ENCODE results near the gene CMIP. TPM values are rescaled to one million over a fixed set of nuclear protein-coding genes. Genes with fewer than 3 reads are reported as not detected.

CMIP gene
- polyA plus RNA-seq, 3 donors from 2014 or later: 0.53 to 1.7 TPM; not detected in 1

DNA sequence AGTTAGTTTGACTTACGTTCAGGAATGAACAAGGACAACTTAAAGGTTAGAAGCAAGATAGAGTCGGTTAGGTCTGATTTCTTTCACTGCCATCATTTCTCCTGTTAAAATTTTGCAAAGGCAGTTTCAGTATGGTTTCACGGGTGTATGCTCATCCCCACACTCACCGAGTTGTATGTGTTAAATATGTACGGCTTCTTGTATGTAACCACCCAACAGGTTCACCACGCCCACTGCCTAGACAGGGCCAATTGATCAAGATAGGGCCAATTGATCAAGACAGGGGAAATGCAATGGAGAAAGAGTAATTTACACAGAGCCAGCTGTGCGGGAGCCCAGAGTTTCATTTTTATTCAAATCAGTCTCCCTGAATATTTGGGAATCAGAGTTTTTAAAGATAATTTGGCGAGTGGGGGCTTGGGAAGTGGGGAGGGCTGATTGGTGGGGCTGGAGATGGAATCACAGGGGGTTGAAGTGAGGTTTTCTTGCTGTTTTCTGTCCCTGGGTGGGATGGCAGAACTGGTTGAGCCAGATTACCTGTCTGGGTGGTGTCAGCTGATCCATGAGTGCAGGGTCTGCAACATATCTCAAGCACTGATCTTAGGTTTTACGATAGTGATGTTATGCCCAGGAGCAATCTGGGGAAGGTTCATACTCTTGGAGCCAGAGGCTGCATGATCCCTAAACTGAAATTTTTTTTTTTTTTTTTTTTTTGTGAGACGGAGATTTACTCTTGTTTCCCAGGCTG is 272.0 kb downstream of the CMIP start:
- no peak for DNase-seq
- Mint-ChIP-seq H3K36me3 (peaks cover 0 to 2% (median 1%) of the 10 kb centered on the region in 3 donors), H3K4me3 (peak overlapping the region; percentile 2 to 69 (median 13)), H3K9me3 (no peaks in the 10 kb centered on the region), H3K4me1 (peaks cover 50 to 51% of the 10 kb centered on the region in 2 donors), H3K27ac (peak overlapping the region; percentile 36 to 85 (median 68)), H3K27me3 (ENCODE audit: low read depth in 3 of 3) (peaks cover 5 to 8% (median 6%) of the 10 kb centered on the region in 3 donors)

DNA sequence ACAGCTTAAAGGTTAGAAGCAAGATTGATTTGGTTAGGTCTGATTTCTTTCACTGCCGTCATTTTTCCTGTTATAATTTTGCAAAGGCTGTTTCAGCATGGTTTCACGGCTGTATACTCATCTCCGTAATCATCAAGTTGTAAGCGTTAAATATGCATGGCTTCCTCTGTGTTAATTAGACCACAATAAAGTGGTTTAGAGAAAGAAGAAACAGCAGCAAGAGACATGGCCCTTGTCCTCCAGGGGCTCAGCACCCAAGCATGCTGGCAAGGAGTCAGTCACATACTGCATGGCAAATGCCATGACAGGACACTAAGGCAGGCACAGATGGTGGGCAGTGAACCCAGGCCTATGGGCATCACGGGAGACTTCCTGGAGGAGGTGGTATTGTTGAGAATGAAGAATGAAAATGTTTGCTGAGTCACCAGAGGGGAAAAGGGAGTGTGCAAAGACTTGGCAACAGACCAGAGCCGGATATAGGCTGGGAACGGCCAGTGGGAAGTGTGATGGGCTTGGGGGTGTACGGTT is 273.1 kb downstream of the CMIP start:
- H3K4me3 Mint-ChIP-seq: peak overlapping the region; percentile 57 to 81 (median 62)
- H3K27me3 Mint-ChIP-seq (ENCODE audit: low read depth in 3 of 3): peaks cover 4 to 7% (median 6%) of the 10 kb centered on the region in 3 donors
- peak overlapping the region; percentile 74 to 94 (median 89) for H3K27ac Mint-ChIP-seq
- H3K36me3 Mint-ChIP-seq: no peaks in the 10 kb centered on the region
- peak in 1 of 3 donors; percentile 29 for DNase-seq
- H3K4me1 Mint-ChIP-seq: peaks cover 50 to 51% of the 10 kb centered on the region in 2 donors
- H3K9me3 Mint-ChIP-seq: no peaks in the 10 kb centered on the region

DNA sequence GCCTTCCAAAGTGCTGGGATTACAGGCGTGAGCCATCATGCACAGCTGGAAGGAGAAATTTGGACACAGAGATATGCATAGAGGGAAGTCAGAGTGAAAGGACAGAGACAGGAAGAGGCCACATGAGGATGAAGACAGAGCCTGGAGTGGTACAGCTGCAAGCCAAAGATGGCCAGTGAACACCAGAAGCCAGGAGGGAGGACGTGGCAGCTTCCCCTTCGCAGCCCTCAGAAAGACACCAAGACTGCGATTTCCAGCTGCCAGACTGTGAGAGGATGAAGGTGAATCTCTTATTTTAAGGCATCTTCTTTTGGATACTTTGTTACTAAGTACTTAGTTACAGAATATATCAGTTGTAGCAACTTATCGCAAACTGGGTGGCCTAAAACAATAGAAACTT is 274.0 kb downstream of the CMIP start:
- H3K4me1 Mint-ChIP-seq: peaks cover 50 to 51% of the 10 kb centered on the region in 2 donors
- H3K27me3 Mint-ChIP-seq (ENCODE audit: low read depth in 3 of 3): peaks cover 4 to 6% (median 6%) of the 10 kb centered on the region in 3 donors
- H3K4me3 Mint-ChIP-seq: peak overlapping the region; percentile 56 to 81 (median 74)
- H3K27ac Mint-ChIP-seq: peak overlapping the region; percentile 29 to 91 (median 84)
- no peaks in the 10 kb centered on the region for H3K9me3 Mint-ChIP-seq
- DNase-seq: no peak
- H3K36me3 Mint-ChIP-seq: no peaks in the 10 kb centered on the region

DNA sequence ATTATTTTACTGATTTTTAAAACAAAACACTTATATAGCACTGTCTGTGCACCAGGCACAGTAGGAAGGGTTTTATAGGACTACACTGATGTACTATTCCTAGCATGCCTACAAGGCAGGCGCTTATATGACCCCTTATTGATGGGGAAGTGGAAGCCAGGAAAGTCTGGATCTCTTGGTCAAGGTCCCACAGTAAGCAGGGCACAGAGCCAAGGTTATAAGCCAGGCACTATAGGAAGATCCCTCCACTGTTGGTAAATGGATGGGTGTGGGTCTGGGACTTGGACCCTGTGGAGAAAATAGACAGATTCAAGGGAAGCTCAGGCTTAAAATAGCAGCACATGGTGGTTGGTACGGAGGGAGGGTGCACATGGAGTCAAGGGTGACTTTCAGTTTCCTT is 275.4 kb downstream of the CMIP start:
- peak overlapping the region in 2 of 5 donors; percentile 25 to 62 for H3K4me3 Mint-ChIP-seq

DNA sequence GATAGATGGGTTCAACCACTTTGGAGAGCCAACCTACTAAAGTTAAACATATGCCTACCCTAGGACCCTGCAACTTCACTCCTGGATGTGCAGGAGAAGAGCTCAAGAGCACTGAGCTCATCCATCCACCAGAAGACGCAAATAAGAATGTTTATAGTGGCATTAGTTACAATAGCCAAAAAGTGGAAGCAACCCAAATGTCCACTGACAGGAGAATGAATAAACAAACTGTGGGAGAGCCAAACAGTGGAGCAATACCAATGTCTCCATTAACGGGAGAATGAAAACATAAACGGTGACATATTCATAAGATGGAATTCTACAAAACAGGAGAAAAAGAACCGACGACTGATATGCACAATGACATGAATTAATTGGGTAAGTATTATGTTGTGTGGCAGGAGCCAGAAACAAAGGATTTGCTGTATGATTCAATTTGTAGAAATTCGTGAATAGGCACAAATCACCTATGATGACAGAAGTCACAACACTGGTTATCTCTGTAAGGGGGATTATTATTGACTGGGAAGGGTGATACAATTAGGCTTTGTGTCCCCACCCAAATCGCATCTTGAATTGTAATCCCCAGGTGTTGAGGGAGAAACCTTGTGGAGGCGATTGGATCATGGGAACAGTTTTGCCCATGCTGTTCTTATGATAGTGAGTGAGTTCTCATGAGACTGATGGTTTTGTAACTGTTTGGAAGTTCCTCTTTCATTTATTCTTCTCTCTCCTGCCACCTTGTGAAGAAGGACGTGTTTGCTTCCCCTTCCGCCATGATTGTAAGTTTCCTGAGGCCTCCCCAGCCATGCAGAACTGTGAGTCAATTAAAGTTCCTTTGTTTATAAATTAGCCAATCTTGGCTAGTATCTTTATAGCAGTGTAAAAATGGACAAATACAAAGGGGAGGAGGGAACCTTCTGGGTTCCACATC is 276.6 kb downstream of the CMIP start:
- no peak for DNase-seq
- Mint-ChIP-seq H3K4me1 (peaks cover 33% of the 10 kb centered on the region in 2 donors), H3K27ac (peak overlapping the region in 4 of 6 donors; percentile 14 to 68 (median 52)), H3K4me3 (no peak overlapping the region), H3K27me3 (ENCODE audit: low read depth in 3 of 3) (peaks cover 1 to 6% (median 3%) of the 10 kb centered on the region in 3 donors), H3K9me3 (no peaks in the 10 kb centered on the region), H3K36me3 (no peaks in the 10 kb centered on the region)

More for the DNA sequence above, 275.4 kb downstream of the CMIP start:
- H3K9me3 Mint-ChIP-seq: no peaks in the 10 kb centered on the region
- H3K27me3 Mint-ChIP-seq (ENCODE audit: low read depth in 3 of 3): peaks cover 2 to 6% (median 4%) of the 10 kb centered on the region in 3 donors
- peak overlapping the region in 2 of 6 donors; percentile 35 to 48 for H3K27ac Mint-ChIP-seq
- H3K36me3 Mint-ChIP-seq: no peaks in the 10 kb centered on the region
- no peak for DNase-seq
- H3K4me1 Mint-ChIP-seq: peaks cover 46% of the 10 kb centered on the region in 2 donors

DNA sequence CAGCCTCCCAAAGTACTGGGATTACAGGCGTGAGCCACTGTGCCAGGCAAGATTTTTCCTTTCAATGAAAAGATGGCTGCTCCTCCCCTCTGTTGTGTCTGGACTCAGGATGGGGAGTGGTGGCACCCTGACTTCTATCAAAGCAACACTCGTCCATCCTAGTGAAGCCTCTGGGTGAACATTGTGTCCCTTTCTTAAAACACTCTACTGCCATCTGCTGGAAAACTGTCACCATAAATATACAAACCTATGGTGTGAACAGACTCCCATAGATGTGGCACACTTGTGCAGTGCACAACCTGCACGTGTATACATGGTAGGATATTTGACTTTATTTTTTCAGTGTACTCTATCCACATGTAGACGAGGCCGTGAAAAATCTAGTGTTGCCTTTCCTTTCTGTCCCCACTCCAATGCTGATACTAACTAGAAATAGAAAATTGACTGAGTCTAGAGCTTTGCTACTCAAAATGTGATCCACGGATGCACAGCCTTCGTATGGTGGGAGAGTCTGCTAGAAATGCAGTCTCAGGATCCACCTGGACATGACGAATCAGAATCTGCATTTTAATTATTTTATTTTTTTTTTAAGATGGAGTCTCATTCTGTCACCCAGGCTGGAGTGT is 278.6 kb downstream of the CMIP start:
- peaks cover 1 to 3% (median 1%) of the 10 kb centered on the region in 3 donors for H3K27me3 Mint-ChIP-seq (ENCODE audit: low read depth in 3 of 3)
- peaks cover 15% of the 10 kb centered on the region in 2 donors for H3K4me1 Mint-ChIP-seq
- peak; percentile 65 to 73 (median 70) for DNase-seq
- no peak overlapping the region for H3K4me3 Mint-ChIP-seq
- H3K27ac Mint-ChIP-seq: peak overlapping the region in 2 of 6 donors; percentile 84 to 85
- H3K9me3 Mint-ChIP-seq: no peaks in the 10 kb centered on the region
- H3K36me3 Mint-ChIP-seq: no peaks in the 10 kb centered on the region

DNA sequence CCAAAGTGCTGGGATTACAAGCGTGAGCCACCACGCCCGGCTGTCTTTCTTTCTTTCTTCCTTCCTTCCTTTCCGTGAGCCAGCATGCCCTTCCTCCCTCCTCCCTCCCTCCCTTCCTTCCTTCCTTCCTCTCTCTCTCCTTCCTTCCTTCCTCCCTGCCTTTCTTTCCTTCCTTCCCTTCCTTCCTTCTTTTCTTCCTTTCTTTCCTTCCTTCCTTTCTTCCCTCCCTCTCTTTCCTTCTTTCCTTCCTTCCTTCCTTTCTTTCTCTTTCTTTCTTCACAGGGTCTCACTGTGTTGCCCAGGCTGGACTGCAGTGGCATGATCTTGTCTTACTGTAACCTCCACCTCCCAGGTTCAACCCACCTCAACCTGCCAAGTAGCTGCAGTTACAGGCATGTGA is 283.8 kb downstream of the CMIP start:
- H3K27ac Mint-ChIP-seq: peak overlapping the region in 1 of 6 donors; percentile 53
- peaks cover 1 to 7% (median 1%) of the 10 kb centered on the region in 3 donors for H3K27me3 Mint-ChIP-seq (ENCODE audit: low read depth in 3 of 3)
- no peak for DNase-seq
- peaks cover 14 to 17% of the 10 kb centered on the region in 2 donors for H3K4me1 Mint-ChIP-seq
- H3K4me3 Mint-ChIP-seq: no peak overlapping the region
- no peaks in the 10 kb centered on the region for H3K9me3 Mint-ChIP-seq
- no peaks in the 10 kb centered on the region for H3K36me3 Mint-ChIP-seq

DNA sequence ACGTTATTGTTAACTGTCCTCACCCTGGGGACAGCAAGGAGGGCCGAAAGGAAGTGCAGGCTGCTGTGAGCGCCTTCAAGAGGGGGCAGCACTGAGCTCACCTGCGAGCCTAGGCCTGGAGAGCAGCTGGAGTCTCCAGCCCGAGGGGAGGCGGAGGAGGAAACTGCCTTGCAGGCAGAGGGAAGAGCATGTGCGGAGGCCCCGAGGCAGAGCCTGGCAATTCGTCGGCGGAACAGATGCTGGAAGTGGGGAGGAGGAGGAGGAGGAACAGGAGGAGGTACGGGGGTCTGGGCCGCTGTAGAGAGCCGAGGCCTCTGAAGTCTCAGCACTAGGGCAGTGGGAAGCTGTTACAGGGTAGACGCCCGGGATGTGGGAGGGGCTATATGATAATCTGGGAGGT is 284.8 kb downstream of the CMIP start:
- Mint-ChIP-seq H3K4me1 (peaks cover 14 to 17% of the 10 kb centered on the region in 2 donors), H3K36me3 (no peaks in the 10 kb centered on the region), H3K4me3 (peak overlapping the region in 4 of 5 donors; percentile 66 to 74 (median 69)), H3K27ac (peak overlapping the region in 1 of 6 donors; percentile 37), H3K9me3 (no peaks in the 10 kb centered on the region), H3K27me3 (ENCODE audit: low read depth in 3 of 3) (peaks cover 1 to 7% (median 1%) of the 10 kb centered on the region in 3 donors)
- DNase-seq: no peak

DNA sequence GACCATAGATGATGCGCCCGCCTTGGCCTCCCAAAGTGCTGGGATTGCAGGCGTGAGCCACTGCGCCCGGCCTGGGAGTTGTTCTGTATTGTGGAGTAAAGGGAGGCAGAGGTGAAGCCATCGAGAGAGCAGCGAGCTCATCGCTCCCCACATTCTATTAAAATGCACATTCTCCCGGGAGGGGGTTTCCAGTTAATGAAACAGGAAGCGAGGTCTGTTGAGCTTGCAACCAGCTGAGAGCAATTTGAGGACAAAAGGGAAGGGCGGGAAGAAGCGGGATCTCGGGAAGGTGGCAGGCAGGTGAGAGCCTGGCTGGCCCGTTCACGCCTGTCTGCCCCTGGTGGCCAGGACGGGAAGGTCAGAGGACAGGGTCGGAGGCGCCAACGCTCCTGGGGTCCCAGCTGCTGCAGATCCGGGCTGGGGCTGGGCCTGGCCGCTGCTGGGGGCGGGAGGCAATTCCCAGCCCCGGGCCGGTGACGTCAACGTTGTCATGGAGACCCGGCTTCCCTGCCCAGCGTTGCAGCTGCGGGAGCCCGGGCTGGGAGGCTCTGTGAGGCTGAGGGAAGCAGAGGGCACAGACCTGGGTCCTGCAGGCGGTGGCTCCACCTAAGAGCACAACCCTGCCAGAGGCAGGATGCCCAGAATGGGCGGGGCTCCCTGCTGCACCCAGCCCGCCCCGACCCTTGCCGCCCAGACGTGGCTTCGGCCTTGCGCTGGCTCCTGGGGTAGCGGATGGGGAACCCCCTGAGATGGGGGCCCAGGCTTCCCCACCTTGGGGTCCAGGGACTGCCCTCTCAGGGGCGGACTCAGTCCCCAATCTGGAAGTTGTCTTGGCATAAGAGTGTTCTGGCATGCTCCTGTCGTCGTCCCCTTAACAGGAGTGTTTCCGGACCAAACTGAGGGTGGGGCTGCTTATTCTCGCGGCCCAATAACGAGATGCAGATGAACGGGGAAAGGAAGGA is 285.8 kb downstream of the CMIP start:
- peak overlapping the region; percentile 77 to 87 (median 80) for H3K4me3 Mint-ChIP-seq
- peak in 2 of 3 donors; percentile 42 to 45 for DNase-seq
- H3K27me3 Mint-ChIP-seq (ENCODE audit: low read depth in 3 of 3): peaks cover 1 to 7% (median 1%) of the 10 kb centered on the region in 3 donors
- peaks cover 14 to 17% of the 10 kb centered on the region in 2 donors for H3K4me1 Mint-ChIP-seq
- no peaks in the 10 kb centered on the region for H3K9me3 Mint-ChIP-seq
- H3K36me3 Mint-ChIP-seq: no peaks in the 10 kb centered on the region
- peak overlapping the region in 3 of 6 donors; percentile 41 to 82 (median 80) for H3K27ac Mint-ChIP-seq

DNA sequence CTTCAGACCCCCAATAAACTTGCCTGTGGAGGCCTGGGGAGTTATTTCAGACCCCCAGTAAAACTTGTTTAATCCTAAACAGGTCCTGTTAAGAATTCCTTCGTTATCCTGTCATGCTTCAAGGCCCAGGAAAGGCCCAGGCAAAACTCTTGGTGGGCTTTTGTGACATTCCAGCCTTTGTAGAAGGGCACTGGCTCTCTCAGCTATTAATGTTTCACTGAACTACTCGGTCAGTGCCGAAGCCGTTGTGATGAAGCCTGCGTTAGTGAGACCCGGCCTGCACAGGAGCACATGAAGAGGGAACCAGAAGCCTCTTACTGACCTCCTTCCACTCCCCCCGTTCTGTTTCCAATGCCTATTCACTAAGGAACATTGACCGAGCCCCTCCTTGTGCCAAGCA is 287.0 kb downstream of the CMIP start:
- Mint-ChIP-seq H3K4me3 (no peak overlapping the region), H3K36me3 (no peaks in the 10 kb centered on the region), H3K27ac (peak overlapping the region in 1 of 6 donors; percentile 45), H3K27me3 (ENCODE audit: low read depth in 3 of 3) (peaks cover 1 to 4% (median 1%) of the 10 kb centered on the region in 3 donors), H3K4me1 (peaks cover 16 to 17% of the 10 kb centered on the region in 2 donors), H3K9me3 (no peaks in the 10 kb centered on the region)
- no peak for DNase-seq

DNA sequence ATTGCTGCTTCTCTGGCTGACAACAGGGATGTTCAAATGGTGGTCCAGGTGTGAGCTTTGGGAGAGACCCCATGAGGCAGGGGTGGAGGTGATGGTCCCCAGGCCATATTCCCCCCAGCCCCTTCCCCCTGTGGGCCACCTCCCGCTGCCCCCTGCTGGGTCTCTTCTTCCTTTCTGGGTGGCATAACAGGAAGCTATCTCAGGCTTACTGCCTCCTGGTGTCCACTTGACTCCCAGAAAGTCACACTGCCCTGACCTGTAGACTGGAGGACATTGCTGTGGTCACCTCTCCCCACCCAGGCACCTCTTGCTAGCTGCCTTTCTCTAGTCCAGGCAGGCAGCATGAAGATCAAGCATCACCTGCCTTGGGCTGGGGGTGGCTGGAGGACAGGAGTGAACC is 288.1 kb downstream of the CMIP start:
- no peak overlapping the region for H3K4me3 Mint-ChIP-seq
- no peak for DNase-seq
- peaks cover 17 to 18% of the 10 kb centered on the region in 2 donors for H3K4me1 Mint-ChIP-seq
- no peaks in the 10 kb centered on the region for H3K9me3 Mint-ChIP-seq
- no peak overlapping the region for H3K27ac Mint-ChIP-seq
- H3K27me3 Mint-ChIP-seq (ENCODE audit: low read depth in 3 of 3): peaks cover 1 to 4% (median 1%) of the 10 kb centered on the region in 3 donors
- H3K36me3 Mint-ChIP-seq: no peaks in the 10 kb centered on the region

DNA sequence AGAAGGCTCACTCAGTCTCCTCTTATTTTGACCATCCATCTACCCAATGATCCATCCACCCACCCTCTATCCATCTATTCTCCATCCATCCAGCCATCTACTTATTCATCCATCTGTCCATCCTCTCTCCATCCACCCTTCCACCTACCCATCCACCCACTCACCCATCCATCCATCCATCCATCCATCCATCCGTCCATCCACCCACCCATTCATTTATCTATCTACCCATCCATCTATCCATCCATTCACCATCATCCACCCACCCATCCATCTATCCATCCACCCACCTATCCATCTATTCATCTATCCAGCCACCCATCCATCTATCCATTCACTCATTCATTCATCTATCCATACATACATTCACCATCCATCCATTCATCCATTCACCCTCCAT is 288.7 kb downstream of the CMIP start:
- no peak for DNase-seq
- Mint-ChIP-seq H3K4me3 (no peak overlapping the region), H3K9me3 (no peaks in the 10 kb centered on the region), H3K36me3 (no peaks in the 10 kb centered on the region), H3K4me1 (peaks cover 23 to 24% of the 10 kb centered on the region in 2 donors), H3K27me3 (ENCODE audit: low read depth in 3 of 3) (peaks cover 1 to 4% (median 1%) of the 10 kb centered on the region in 3 donors), H3K27ac (peak overlapping the region in 1 of 6 donors; percentile 69)
